Mucosa of rectum (tissue), 2 donors: ENCODE measurements around the gene DHX29.

Experiments used
- H3K27ac ChIP-seq, 2 donors: one replicate each; pipeline ENCODE4 v1.7.0; 2013; ENCODE audit warnings: inconsistent platforms in 2 of 2, low read depth in 2 of 2, low read length in 2 of 2
- H3K27me3 ChIP-seq, 2 donors: one replicate each; pipeline ENCODE4 v1.7.0; 2013; ENCODE audit warnings: low read length in 2 of 2; ENCODE audit not compliant: control insufficient read depth in 2 of 2, insufficient read depth in 2 of 2
- H3K36me3 ChIP-seq, 2 donors: one replicate each; pipeline ENCODE4 v1.7.0; 2013; ENCODE audit warnings: low read length in 2 of 2; ENCODE audit not compliant: control insufficient read depth in 2 of 2, insufficient read depth in 2 of 2
- H3K4me1 ChIP-seq, 2 donors: one replicate each; pipeline ENCODE4 v1.7.0; 2013; ENCODE audit warnings: low read length in 2 of 2, mild to moderate bottlenecking in 1 of 2; ENCODE audit not compliant: control insufficient read depth in 2 of 2, insufficient read depth in 2 of 2
- H3K4me3 ChIP-seq, 2 donors: one replicate each; pipeline ENCODE4 v1.7.0; 2013; ENCODE audit warnings: low read length in 2 of 2
- H3K9ac ChIP-seq, 2 donors: one replicate each; pipeline ENCODE4 v1.7.0; 2013; ENCODE audit warnings: low read length in 2 of 2, low read depth in 1 of 2, mild to moderate bottlenecking in 1 of 2
- H3K9me3 ChIP-seq, 2 donors: one replicate each; pipeline ENCODE4 v1.7.0; 2013; ENCODE audit warnings: low read length in 2 of 2; ENCODE audit not compliant: control insufficient read depth in 2 of 2
- donor health status: healthy.
- donor health status: Normal muscosa, but diverticular disease.

Gene DHX29

DNA sequence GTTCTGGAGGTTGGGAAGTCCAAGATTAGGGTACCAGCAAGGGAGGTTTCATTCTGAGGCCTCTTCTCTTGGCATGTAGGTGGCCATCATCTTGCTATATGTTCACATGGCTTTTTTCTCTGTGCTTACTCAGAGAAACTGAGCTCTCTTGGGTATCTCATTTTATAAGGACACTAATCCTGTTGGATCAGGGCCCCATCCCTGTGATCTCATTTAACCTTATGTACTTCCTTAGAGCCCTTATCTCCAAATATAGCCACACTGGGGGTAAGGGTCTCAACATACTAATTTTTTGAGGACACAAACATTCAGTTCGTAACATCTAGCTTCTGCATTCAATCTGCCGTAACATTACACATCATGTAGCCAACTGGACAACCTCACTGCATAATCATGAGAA lies 6.6 kb downstream of the DHX29 start:
- H3K36me3 ChIP-seq, result peaks cover 0 to 12% of the 10 kb centered on the region in 2 donors
- no peak overlapping the region for H3K27ac ChIP-seq
- H3K4me3 ChIP-seq, result no peak overlapping the region
- peaks cover 5 to 8% of the 10 kb centered on the region in 2 donors for H3K4me1 ChIP-seq
- H3K9me3 ChIP-seq, result peaks cover 0 to 4% of the 10 kb centered on the region in 2 donors
- H3K27me3 ChIP-seq, result no peaks in the 10 kb centered on the region
- no peak overlapping the region for H3K9ac ChIP-seq

DNA sequence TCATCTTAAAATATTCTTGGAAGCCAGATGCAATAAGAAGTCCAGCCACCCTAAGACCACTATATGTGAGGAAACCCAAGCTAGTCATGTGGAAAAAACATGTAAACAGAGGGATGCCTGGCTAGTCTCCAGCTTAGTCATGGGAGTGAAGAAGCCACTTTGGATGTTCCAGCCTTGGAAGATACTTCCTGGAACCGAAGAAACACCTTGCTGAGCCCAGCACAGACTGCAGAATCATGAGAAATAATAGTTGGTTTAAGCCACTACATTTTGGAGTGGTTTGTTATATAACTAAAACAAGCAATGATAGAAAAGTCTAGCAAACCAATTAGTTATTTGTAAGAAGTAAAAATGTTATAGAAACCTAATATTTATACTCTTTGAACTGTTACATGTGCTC lies 12.6 kb downstream of the DHX29 start:
- no peak overlapping the region for H3K27ac ChIP-seq
- no peaks in the 10 kb centered on the region for H3K27me3 ChIP-seq
- H3K9ac ChIP-seq, result no peak overlapping the region
- H3K36me3 ChIP-seq, result peaks cover 27 to 48% of the 10 kb centered on the region in 2 donors
- H3K4me1 ChIP-seq, result no peaks in the 10 kb centered on the region
- no peaks in the 10 kb centered on the region for H3K9me3 ChIP-seq
- H3K4me3 ChIP-seq, result no peak overlapping the region

DNA sequence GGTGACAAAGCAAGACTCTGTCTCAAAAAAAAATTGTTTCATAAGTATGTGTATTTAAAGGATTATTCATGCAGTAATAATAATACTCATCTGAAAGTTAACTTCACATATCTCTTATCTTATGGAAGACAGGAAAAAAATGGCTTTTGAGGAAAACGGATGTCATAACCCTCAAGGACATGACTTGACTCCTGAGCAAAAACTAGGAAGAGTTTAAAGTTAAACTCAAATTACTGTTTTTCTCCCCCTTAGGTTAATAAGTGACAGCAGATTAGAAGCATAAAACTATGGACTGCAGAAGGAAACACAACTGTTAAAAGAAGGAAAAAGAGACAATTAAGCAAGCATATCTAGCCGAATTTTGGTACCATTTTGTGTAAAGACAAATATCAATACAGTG lies 16.5 kb downstream of the DHX29 start:
- no peaks in the 10 kb centered on the region for H3K9me3 ChIP-seq
- no peak overlapping the region for H3K4me3 ChIP-seq
- H3K27ac ChIP-seq, result no peak overlapping the region
- peaks cover 40 to 72% of the 10 kb centered on the region in 2 donors for H3K36me3 ChIP-seq
- H3K27me3 ChIP-seq, result no peaks in the 10 kb centered on the region
- no peaks in the 10 kb centered on the region for H3K4me1 ChIP-seq
- H3K9ac ChIP-seq, result no peak overlapping the region

DNA sequence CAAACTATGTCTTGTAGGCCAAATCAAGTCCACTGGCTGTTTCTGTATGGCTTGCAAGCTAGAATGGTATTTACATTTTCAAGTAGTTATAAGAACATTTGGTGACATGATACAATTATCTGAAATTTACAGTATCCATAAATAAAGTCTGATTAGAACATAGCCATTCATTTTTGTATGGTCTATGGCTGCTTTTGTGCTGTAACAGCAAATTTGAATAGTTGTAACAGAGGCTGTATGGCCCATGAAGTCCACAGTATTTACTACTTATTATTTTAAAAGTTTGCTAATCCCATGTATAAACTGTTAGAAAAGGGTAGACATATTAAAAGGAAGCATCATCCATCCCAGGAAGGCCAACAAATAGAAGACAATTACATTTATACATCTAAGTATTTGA lies 17.7 kb downstream of the DHX29 start:
- no peaks in the 10 kb centered on the region for H3K9me3 ChIP-seq
- no peaks in the 10 kb centered on the region for H3K4me1 ChIP-seq
- H3K4me3 ChIP-seq, result no peak overlapping the region
- H3K27me3 ChIP-seq, result no peaks in the 10 kb centered on the region
- no peak overlapping the region for H3K27ac ChIP-seq
- peaks cover 34 to 76% of the 10 kb centered on the region in 2 donors for H3K36me3 ChIP-seq
- H3K9ac ChIP-seq, result no peak overlapping the region

DNA sequence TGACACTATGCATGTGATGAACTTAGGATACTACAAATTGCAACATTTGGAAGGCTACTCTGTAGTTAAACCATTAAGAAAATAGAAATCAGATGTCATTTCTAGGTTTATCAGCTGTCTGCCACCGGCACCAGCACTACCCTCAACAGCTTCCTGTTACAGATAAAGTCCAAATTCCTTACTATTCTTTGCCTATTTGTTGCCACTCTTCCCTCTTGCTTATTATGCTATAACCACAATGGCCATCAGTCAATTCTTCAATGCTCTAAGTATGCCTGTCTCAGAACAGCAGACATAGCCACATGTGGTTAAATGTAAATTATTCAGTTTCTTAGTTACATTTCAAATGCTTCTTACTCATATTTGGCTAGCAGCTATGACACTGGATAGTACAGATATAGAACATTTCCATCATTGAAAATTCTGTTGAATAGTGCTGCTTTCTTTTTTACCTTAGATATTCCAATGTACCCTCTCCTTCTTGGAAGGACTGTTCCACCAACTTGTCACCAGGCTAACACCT lies 21.0 kb downstream of the DHX29 start:
- Histone ChIP-seq H3K4me1 (no peaks in the 10 kb centered on the region), H3K27me3 (no peaks in the 10 kb centered on the region), H3K9me3 (no peaks in the 10 kb centered on the region), H3K27ac (no peak overlapping the region), H3K4me3 (no peak overlapping the region), H3K9ac (no peak overlapping the region), H3K36me3 (peaks cover 28 to 67% of the 10 kb centered on the region in 2 donors)

DNA sequence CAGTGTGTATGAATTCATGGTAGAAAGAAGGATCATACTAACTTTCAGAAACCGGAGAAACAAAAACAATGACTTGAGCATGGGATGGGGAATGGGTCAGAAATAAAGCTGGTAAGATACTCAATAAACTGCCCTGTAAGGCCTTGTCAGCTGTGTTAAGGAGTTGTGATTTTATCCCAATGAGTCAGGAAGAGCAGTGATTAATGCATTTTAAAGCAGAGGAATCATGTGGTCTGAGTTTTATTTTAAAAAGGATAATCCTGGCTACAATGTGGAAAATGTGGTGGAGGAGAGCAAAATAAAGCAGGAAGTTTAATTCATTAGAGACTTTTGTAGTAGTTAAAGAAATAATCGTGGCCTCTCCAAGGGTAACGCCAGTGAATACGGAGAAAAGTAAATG lies 28.7 kb downstream of the DHX29 start:
- Histone ChIP-seq H3K36me3 (peaks cover 55 to 63% of the 10 kb centered on the region in 2 donors), H3K27me3 (no peaks in the 10 kb centered on the region), H3K4me3 (no peak overlapping the region), H3K27ac (no peak overlapping the region), H3K9ac (no peak overlapping the region), H3K9me3 (no peaks in the 10 kb centered on the region), H3K4me1 (no peaks in the 10 kb centered on the region)

DNA sequence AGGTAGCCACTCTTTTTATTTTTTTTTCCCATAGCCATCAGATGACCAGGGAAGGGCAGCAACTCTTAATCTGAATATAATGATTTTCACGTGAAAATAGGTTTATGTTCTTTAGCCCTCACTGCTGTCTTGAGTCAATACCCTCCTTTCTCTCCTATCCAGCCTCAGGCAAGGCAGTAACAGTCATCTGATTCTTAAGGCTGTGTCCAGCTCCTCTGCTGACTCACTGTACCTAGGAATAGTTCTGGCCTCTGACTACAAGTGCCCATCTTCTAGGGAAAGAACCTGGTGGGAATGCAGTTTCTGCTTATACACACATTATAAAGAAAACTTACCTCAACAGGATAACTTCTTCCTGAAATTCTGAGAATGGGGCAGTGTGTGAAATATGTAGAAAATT lies 30.7 kb downstream of the DHX29 start:
- Histone ChIP-seq H3K36me3 (peaks cover 51 to 58% of the 10 kb centered on the region in 2 donors), H3K9ac (no peak overlapping the region), H3K4me1 (no peaks in the 10 kb centered on the region), H3K27me3 (no peaks in the 10 kb centered on the region), H3K4me3 (no peak overlapping the region), H3K27ac (no peak overlapping the region), H3K9me3 (no peaks in the 10 kb centered on the region)

DNA sequence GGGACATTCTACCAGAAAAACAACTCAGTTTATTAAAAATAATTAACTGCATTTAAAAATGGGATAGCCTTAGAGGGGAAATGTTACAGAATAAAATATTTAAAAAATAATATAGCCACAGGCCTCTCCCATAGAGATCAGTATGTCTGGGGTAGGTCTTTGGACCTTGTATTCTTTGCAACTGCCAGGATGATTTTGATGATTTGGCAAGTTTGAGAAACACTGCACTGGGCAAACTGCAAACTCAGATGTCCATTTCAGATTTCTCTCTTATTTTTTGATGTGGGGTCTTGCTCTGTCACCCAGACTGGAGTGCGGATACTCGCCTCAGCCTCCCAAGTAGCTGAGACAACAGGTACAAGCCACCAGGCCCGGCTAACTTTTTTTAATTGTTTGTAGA lies 49.2 kb downstream of the DHX29 start:
- no peaks in the 10 kb centered on the region for H3K9me3 ChIP-seq
- H3K36me3 ChIP-seq, result peaks cover 43 to 48% of the 10 kb centered on the region in 2 donors
- no peaks in the 10 kb centered on the region for H3K4me1 ChIP-seq
- no peak overlapping the region for H3K27ac ChIP-seq
- H3K27me3 ChIP-seq, result no peaks in the 10 kb centered on the region
- H3K4me3 ChIP-seq, result no peak overlapping the region
- no peak overlapping the region for H3K9ac ChIP-seq

DNA sequence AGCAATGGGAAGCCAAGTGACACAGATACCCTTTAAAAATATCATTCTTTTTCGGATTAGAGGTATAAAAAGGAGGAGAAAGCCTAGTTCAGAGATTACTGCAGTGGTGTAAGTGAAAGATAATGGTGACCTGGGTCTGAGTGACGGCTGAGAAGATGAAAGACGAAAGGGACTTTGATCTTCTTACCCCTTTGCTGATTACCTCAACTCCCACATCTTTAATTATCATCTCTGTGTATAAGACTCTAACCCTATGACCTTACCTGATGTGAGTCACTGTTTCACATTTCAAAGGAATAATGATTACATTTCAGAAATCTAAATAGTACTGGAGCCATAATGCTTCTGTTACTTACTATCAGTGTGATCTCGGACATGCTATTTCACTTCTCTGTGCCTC lies 52.7 kb downstream of the DHX29 start:
- Histone ChIP-seq H3K4me1 (no peaks in the 10 kb centered on the region), H3K36me3 (peaks cover 28 to 36% of the 10 kb centered on the region in 2 donors), H3K27me3 (no peaks in the 10 kb centered on the region), H3K27ac (no peak overlapping the region), H3K4me3 (no peak overlapping the region), H3K9ac (no peak overlapping the region), H3K9me3 (no peaks in the 10 kb centered on the region)

DNA sequence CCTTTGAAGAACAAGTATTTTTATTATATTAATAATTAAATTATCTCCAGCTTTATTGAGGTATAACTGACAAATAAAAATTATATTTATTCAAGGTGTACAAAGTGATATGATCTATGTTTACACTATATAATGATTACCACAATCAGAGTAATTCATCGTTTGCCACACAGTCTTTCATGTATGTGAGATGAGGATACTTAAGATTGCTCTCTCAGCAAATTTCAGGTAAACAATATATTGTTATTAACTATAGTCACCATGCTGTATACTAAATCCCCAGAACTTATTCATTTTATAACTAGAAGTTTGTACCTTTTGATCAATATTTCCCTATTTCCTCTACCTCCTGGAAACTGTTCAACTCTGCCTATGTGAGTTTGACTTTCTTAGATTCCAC lies 57.4 kb downstream of the DHX29 start:
- no peak overlapping the region for H3K27ac ChIP-seq
- no peaks in the 10 kb centered on the region for H3K27me3 ChIP-seq
- no peaks in the 10 kb centered on the region for H3K4me1 ChIP-seq
- no peaks in the 10 kb centered on the region for H3K9me3 ChIP-seq
- H3K9ac ChIP-seq, result no peak overlapping the region
- no peak overlapping the region for H3K4me3 ChIP-seq
- peaks cover 8% of the 10 kb centered on the region in 2 donors for H3K36me3 ChIP-seq

DNA sequence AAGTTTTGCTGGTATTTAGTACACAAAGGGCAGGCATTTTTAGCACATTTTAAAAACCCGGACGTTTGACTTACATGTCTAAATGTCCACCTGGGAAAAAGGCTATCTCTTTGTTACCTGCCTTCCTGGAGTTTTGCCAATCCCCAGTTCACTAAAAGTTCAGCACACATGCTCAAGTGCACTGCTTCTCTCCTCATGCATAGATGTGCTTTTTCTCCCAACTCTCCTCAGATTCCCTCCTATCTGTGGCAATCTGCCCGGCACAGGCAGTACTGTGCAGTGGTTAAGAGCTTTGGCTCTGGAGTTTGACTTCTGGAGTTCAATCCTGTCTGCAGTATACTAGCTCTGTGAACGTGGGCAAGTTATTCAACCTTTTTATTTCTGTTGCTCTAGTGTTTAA lies 65.7 kb downstream of the DHX29 start:
- no peaks in the 10 kb centered on the region for H3K9me3 ChIP-seq
- no peak overlapping the region for H3K9ac ChIP-seq
- no peak overlapping the region for H3K4me3 ChIP-seq
- no peaks in the 10 kb centered on the region for H3K4me1 ChIP-seq
- peaks cover 4 to 5% of the 10 kb centered on the region in 2 donors for H3K27me3 ChIP-seq
- H3K27ac ChIP-seq, result no peak overlapping the region
- H3K36me3 ChIP-seq, result no peaks in the 10 kb centered on the region
